OCI-LY1 (cell line): ENCODE results near the gene MYRF.

Experiments used
- EZH2 ChIP-seq: fragments of 200-600 bp; sonication (generic), shearing (Covaris generic); IDR thresholded peaks from 2 replicates; pipeline ENCODE4 v1.8.0; 2017; ENCODE audit warnings: borderline replicate concordance, mixed run types, mild to moderate bottlenecking, antibody characterized with exemption, low read length, moderate library complexity, mixed read lengths
- TF ChIP-seq, protein P1 (sequence below): fragments of 200-600 bp; sonication (generic), shearing (Covaris generic); IDR thresholded peaks from 2 replicates; pipeline ENCODE4 v1.5.1; 2017; ENCODE audit warnings: mild to moderate bottlenecking, antibody characterized with exemption, low read length, moderate library complexity, mixed read lengths

- TF ChIP-seq EZH2, result no peak
- TF ChIP-seq, protein P1, sequence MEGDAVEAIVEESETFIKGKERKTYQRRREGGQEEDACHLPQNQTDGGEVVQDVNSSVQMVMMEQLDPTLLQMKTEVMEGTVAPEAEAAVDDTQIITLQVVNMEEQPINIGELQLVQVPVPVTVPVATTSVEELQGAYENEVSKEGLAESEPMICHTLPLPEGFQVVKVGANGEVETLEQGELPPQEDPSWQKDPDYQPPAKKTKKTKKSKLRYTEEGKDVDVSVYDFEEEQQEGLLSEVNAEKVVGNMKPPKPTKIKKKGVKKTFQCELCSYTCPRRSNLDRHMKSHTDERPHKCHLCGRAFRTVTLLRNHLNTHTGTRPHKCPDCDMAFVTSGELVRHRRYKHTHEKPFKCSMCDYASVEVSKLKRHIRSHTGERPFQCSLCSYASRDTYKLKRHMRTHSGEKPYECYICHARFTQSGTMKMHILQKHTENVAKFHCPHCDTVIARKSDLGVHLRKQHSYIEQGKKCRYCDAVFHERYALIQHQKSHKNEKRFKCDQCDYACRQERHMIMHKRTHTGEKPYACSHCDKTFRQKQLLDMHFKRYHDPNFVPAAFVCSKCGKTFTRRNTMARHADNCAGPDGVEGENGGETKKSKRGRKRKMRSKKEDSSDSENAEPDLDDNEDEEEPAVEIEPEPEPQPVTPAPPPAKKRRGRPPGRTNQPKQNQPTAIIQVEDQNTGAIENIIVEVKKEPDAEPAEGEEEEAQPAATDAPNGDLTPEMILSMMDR, result peak; percentile 79
Measured at GRCh38 chr11:61776561-61777075, 24.2 kb downstream of the MYRF start.
